Activated T-helper 9 cell treated with anti-CD3 and anti-CD28 coated beads, Interleukin-2, amount 50 U/mL, for 16 hours (primary cell): ENCODE measurements around the gene CSNK2A3.

Source experiments
- DNase-seq: peaks from one replicate; pipeline ENCODE4 v3.0.0-alpha.2; 2020; ENCODE audit warnings: low read depth

CSNK2A3 gene

GRCh38 chr11:11335043-11335442 lies 18.0 kb downstream of the CSNK2A3 start:
- no peak for DNase-seq

GRCh38 chr11:11334607-11335006 lies 18.4 kb downstream of the CSNK2A3 start:
- no peak for DNase-seq

GRCh38 chr11:11332141-11332710 lies 20.8 kb downstream of the CSNK2A3 start:
- DNase-seq = no peak

- no peak for DNase-seq
These were observed 23.8 kb downstream of the CSNK2A3 start for GRCh38 chr11:11329062-11329806.

- no peak for DNase-seq
These were observed 29.0 kb downstream of the CSNK2A3 start for GRCh38 chr11:11324090-11324489.

- no peak for DNase-seq
These were observed 30.9 kb downstream of the CSNK2A3 start for GRCh38 chr11:11322101-11322500.

- DNase-seq = no peak
These were observed 32.2 kb downstream of the CSNK2A3 start for GRCh38 chr11:11320825-11321224.

- DNase-seq = no peak
These were observed 34.1 kb downstream of the CSNK2A3 start for GRCh38 chr11:11318961-11319360.

GRCh38 chr11:11318461-11318860 lies 34.6 kb downstream of the CSNK2A3 start:
- no peak for DNase-seq

- no peak for DNase-seq
These were observed 36.3 kb downstream of the CSNK2A3 start for GRCh38 chr11:11316651-11317230.

GRCh38 chr11:11313902-11314692 lies 39.0 kb downstream of the CSNK2A3 start:
- no peak for DNase-seq

GRCh38 chr11:11313426-11313825 lies 39.6 kb downstream of the CSNK2A3 start:
- no peak for DNase-seq

- DNase-seq = no peak
These were observed 40.3 kb downstream of the CSNK2A3 start for GRCh38 chr11:11312738-11313137.

- DNase-seq = no peak
These were observed 41.9 kb downstream of the CSNK2A3 start for GRCh38 chr11:11311169-11311568.

GRCh38 chr11:11309906-11310305 lies 43.1 kb downstream of the CSNK2A3 start:
- DNase-seq = no peak

- DNase-seq = no peak
These were observed 44.8 kb downstream of the CSNK2A3 start for GRCh38 chr11:11308249-11308648.

- DNase-seq = no peak
These were observed 46.2 kb downstream of the CSNK2A3 start for GRCh38 chr11:11306855-11307254.

- DNase-seq = no peak
These were observed 48.5 kb downstream of the CSNK2A3 start for GRCh38 chr11:11304550-11304949.

- DNase-seq = no peak
These were observed 50.5 kb downstream of the CSNK2A3 start for GRCh38 chr11:11302565-11302964.
